Activated T-helper 1 cell treated with anti-CD3 and anti-CD28 coated beads, Interleukin-12 subunit alpha, Interleukin-12 subunit beta, Interleukin-2, Interleukin-4 antibody, amounts not matched to agents 30 ng/mL and 10 ng/mL and 1 ng/mL, durations not matched to agents 14 hours and 24 hours and 36 hours (primary cell): Measurements from ENCODE around the gene ABCA13. TPM values are rescaled to one million over a fixed set of nuclear protein-coding genes. Genes with fewer than 3 reads are reported as not detected.

Experiments used
- DNase-seq: peaks from one replicate; pipeline ENCODE4 v3.0.0; 2021; ENCODE audit warnings: low spot score
- H3K27ac Mint-ChIP-seq: one replicate; pipeline ENCODE4 v1.8.0; 2021; ENCODE audit warnings: mild to moderate bottlenecking, mixed read lengths
- H3K27me3 Mint-ChIP-seq: one replicate; pipeline ENCODE4 v1.8.0; 2022; ENCODE audit warnings: mild to moderate bottlenecking, moderate library complexity, mixed read lengths; ENCODE audit not compliant: insufficient read depth
- H3K36me3 Mint-ChIP-seq: one replicate; pipeline ENCODE4 v1.8.0; 2021; ENCODE audit warnings: low read depth, mixed read lengths
- H3K4me1 Mint-ChIP-seq: one replicate; pipeline ENCODE4 v1.8.0; 2021; ENCODE audit warnings: low read depth, mixed read lengths
- H3K4me3 Mint-ChIP-seq: one replicate; pipeline ENCODE4 v1.8.0; 2021; ENCODE audit warnings: mild to moderate bottlenecking, moderate library complexity, mixed read lengths
- H3K9me3 Mint-ChIP-seq: one replicate; pipeline ENCODE4 v1.8.0; 2021; ENCODE audit warnings: mixed read lengths
- intact Hi-C: fragments of 100-400 bp; cut with micrococcal nuclease; formaldehyde crosslinking; loops from one replicate; pipeline ENCODE4 v1.15.1; 2024
- total RNA-seq: library from RNA; stranded (reverse); gene quantifications from 2 replicates; pipeline ENCODE4 v1.2.3, GENCODE V29; 2022

ABCA13 gene
- total RNA-seq, 1 donor from 2014 or later = not detected

- Mint-ChIP-seq H3K36me3 (no peaks in the 10 kb centered on the region), H3K27ac (no peak overlapping the region), H3K4me3 (no peak overlapping the region), H3K4me1 (no peaks in the 10 kb centered on the region), H3K9me3 (no peaks in the 10 kb centered on the region), H3K27me3 (peaks cover 3% of the 10 kb centered on the region)
- intact Hi-C loops = no loop called here
- no peak for DNase-seq
These were observed 213.0 kb downstream of the ABCA13 start for GRCh38 chr7:48384180-48384752.

GRCh38 chr7:48387932-48388331, 216.7 kb downstream of the ABCA13 start:
- peaks cover 2% of the 10 kb centered on the region for H3K27me3 Mint-ChIP-seq
- intact Hi-C loops = no loop called here
- H3K4me3 Mint-ChIP-seq = no peak overlapping the region
- no peak overlapping the region for H3K27ac Mint-ChIP-seq
- no peaks in the 10 kb centered on the region for H3K9me3 Mint-ChIP-seq
- no peaks in the 10 kb centered on the region for H3K36me3 Mint-ChIP-seq
- H3K4me1 Mint-ChIP-seq = peaks cover 8% of the 10 kb centered on the region
- no peak for DNase-seq

- H3K36me3 Mint-ChIP-seq = no peaks in the 10 kb centered on the region
- no peak for DNase-seq
- no peak overlapping the region for H3K27ac Mint-ChIP-seq
- peaks cover 2% of the 10 kb centered on the region for H3K27me3 Mint-ChIP-seq
- no peaks in the 10 kb centered on the region for H3K9me3 Mint-ChIP-seq
- H3K4me1 Mint-ChIP-seq = peaks cover 8% of the 10 kb centered on the region
- no peak overlapping the region for H3K4me3 Mint-ChIP-seq
- intact Hi-C loops = no loop called here
These were observed 217.7 kb downstream of the ABCA13 start for GRCh38 chr7:48388911-48389310.

- no peak overlapping the region for H3K4me3 Mint-ChIP-seq
- H3K27ac Mint-ChIP-seq = no peak overlapping the region
- H3K36me3 Mint-ChIP-seq = no peaks in the 10 kb centered on the region
- no peaks in the 10 kb centered on the region for H3K9me3 Mint-ChIP-seq
- DNase-seq = no peak
- intact Hi-C loops = no loop called here
- H3K27me3 Mint-ChIP-seq = peaks cover 2% of the 10 kb centered on the region
- peaks cover 8% of the 10 kb centered on the region for H3K4me1 Mint-ChIP-seq
These were observed 218.7 kb downstream of the ABCA13 start for GRCh38 chr7:48389977-48390376.

- DNase-seq = no peak
- Mint-ChIP-seq H3K27ac (no peak overlapping the region), H3K9me3 (no peaks in the 10 kb centered on the region), H3K27me3 (peaks cover 2% of the 10 kb centered on the region), H3K4me3 (no peak overlapping the region), H3K36me3 (no peaks in the 10 kb centered on the region), H3K4me1 (peaks cover 8% of the 10 kb centered on the region)
- intact Hi-C loops = no loop called here
These were observed 219.4 kb downstream of the ABCA13 start for GRCh38 chr7:48390388-48391327.

- Mint-ChIP-seq H3K27me3 (no peaks in the 10 kb centered on the region), H3K4me3 (no peak overlapping the region), H3K27ac (no peak overlapping the region), H3K9me3 (no peaks in the 10 kb centered on the region), H3K36me3 (no peaks in the 10 kb centered on the region), H3K4me1 (no peaks in the 10 kb centered on the region)
- intact Hi-C loops = no loop called here
- DNase-seq = no peak
These were observed 226.9 kb downstream of the ABCA13 start for GRCh38 chr7:48398191-48398590.

GRCh38 chr7:48402721-48403120, 231.5 kb downstream of the ABCA13 start:
- H3K4me1 Mint-ChIP-seq = no peaks in the 10 kb centered on the region
- H3K27me3 Mint-ChIP-seq = no peaks in the 10 kb centered on the region
- intact Hi-C loops = no loop called here
- H3K36me3 Mint-ChIP-seq = no peaks in the 10 kb centered on the region
- DNase-seq = no peak
- H3K27ac Mint-ChIP-seq = no peak overlapping the region
- H3K9me3 Mint-ChIP-seq = no peaks in the 10 kb centered on the region
- no peak overlapping the region for H3K4me3 Mint-ChIP-seq

- no peak overlapping the region for H3K4me3 Mint-ChIP-seq
- H3K4me1 Mint-ChIP-seq = peaks cover 6% of the 10 kb centered on the region
- no peaks in the 10 kb centered on the region for H3K9me3 Mint-ChIP-seq
- no peak for DNase-seq
- H3K27ac Mint-ChIP-seq = no peak overlapping the region
- peaks cover 1% of the 10 kb centered on the region for H3K27me3 Mint-ChIP-seq
- intact Hi-C loops = no loop called here
- no peaks in the 10 kb centered on the region for H3K36me3 Mint-ChIP-seq
These were observed 237.5 kb downstream of the ABCA13 start for GRCh38 chr7:48408731-48409130.

GRCh38 chr7:48411619-48412018, 240.4 kb downstream of the ABCA13 start:
- peaks cover 1% of the 10 kb centered on the region for H3K27me3 Mint-ChIP-seq
- H3K4me3 Mint-ChIP-seq = no peak overlapping the region
- no peaks in the 10 kb centered on the region for H3K9me3 Mint-ChIP-seq
- intact Hi-C loops = no loop called here
- H3K4me1 Mint-ChIP-seq = peaks cover 6% of the 10 kb centered on the region
- DNase-seq = peak; percentile 1
- H3K27ac Mint-ChIP-seq = peak overlapping the region; percentile 50
- no peaks in the 10 kb centered on the region for H3K36me3 Mint-ChIP-seq

GRCh38 chr7:48414011-48414732, 242.9 kb downstream of the ABCA13 start:
- H3K36me3 Mint-ChIP-seq = no peaks in the 10 kb centered on the region

GRCh38 chr7:48416327-48416908, 245.2 kb downstream of the ABCA13 start:
- no peak for DNase-seq
- Mint-ChIP-seq H3K27me3 (peaks cover 5% of the 10 kb centered on the region), H3K9me3 (no peaks in the 10 kb centered on the region), H3K36me3 (no peaks in the 10 kb centered on the region), H3K4me3 (no peak overlapping the region), H3K27ac (no peak overlapping the region), H3K4me1 (peaks cover 5% of the 10 kb centered on the region)
- intact Hi-C loops = no loop called here

More at GRCh38 chr7:48414011-48414732, 242.9 kb downstream of the ABCA13 start:
- intact Hi-C loops = no loop called here
- Mint-ChIP-seq H3K9me3 (no peaks in the 10 kb centered on the region), H3K4me3 (no peak overlapping the region), H3K27ac (no peak overlapping the region), H3K27me3 (peaks cover 1% of the 10 kb centered on the region), H3K4me1 (peaks cover 6% of the 10 kb centered on the region)
- DNase-seq = no peak

GRCh38 chr7:48419401-48419800, 248.1 kb downstream of the ABCA13 start:
- DNase-seq = no peak
- Mint-ChIP-seq H3K27me3 (peaks cover 4% of the 10 kb centered on the region), H3K4me3 (no peak overlapping the region), H3K27ac (no peak overlapping the region), H3K36me3 (no peaks in the 10 kb centered on the region), H3K4me1 (no peaks in the 10 kb centered on the region), H3K9me3 (no peaks in the 10 kb centered on the region)
- intact Hi-C loops = no loop called here
